H1 (cell line): ENCODE results near the gene HRH1. TPM values are rescaled to one million over a fixed set of nuclear protein-coding genes. Genes with fewer than 3 reads are reported as not detected.

Experiments
- CTCF ChIA-PET: fragments of 300-600 bp; sonication (Branson Sonifier 250); formaldehyde crosslinking; loops from one replicate; lab custom pipeline; 2021; ENCODE audit not compliant: partially characterized antibody; lab: Charles Lee
- POLR2A ChIA-PET: fragments of 300-600 bp; sonication (Branson Sonifier 250); formaldehyde crosslinking; loops from one replicate; lab custom pipeline; 2021; ENCODE audit warnings: inconsistent platforms; ENCODE audit not compliant: partially characterized antibody; lab: Charles Lee
- DNase-seq, 2 experiments: peaks; one replicate each; pipeline versions ENCODE4 v3.0.0 to v3.0.0-alpha.2; 2010 to 2022; ENCODE audit warnings: low spot score in 2 of 2, low read depth in 1 of 2, mixed read lengths in 1 of 2
- FAIRE-seq: peaks from 2 replicates; lab custom pipeline; 2011; peaks lifted over from hg19 to GRCh38; lab: Jason Lieb, UNC
- H2AFZ ChIP-seq: 2 replicates; pipeline ENCODE4 v1.8.1; 2012; ENCODE audit warnings: low read length, inconsistent platforms
- H2AK5ac ChIP-seq: 2 replicates; pipeline ENCODE4 v1.6.1; 2013; ENCODE audit warnings: low read depth, low read length
- H2BK120ac ChIP-seq: replicated peaks from 2 replicates; pipeline ENCODE3; 2013; ENCODE audit warnings: low read depth, low read length, inconsistent platforms
- H2BK12ac ChIP-seq: 2 replicates; pipeline ENCODE4 v1.6.1; 2013; ENCODE audit warnings: low read depth, low read length
- H2BK15ac ChIP-seq: 2 replicates; pipeline ENCODE4 v1.6.1; 2013; ENCODE audit warnings: low read length
- H2BK20ac ChIP-seq: 2 replicates; pipeline ENCODE4 v1.6.1; 2013; ENCODE audit warnings: low read length
- H2BK5ac ChIP-seq: 2 replicates; pipeline ENCODE4 v1.6.1; 2013; ENCODE audit warnings: low read depth, low read length
- H3K14ac ChIP-seq: 2 replicates; pipeline ENCODE4 v1.6.1; 2013; ENCODE audit warnings: inconsistent platforms; ENCODE audit not compliant: insufficient read length
- H3K18ac ChIP-seq: 2 replicates; pipeline ENCODE4 v1.6.1; 2013; ENCODE audit warnings: low read length; ENCODE audit errors: extremely low read depth
- H3K23ac ChIP-seq: 2 replicates; pipeline ENCODE4 v1.6.1; 2013; ENCODE audit warnings: inconsistent platforms; ENCODE audit not compliant: insufficient read length
- H3K23me2 ChIP-seq: 2 replicates; pipeline ENCODE4 v1.6.1; 2013; ENCODE audit warnings: low read depth, low read length
- H3K27ac ChIP-seq: 2 replicates; pipeline ENCODE4 v1.6.1; 2011; ENCODE audit warnings: low read depth, low read length, inconsistent platforms
- H3K27me3 ChIP-seq, 4 experiments: replicated peaks in 1 of 4; 1 replicate in 1 of 4; 2 replicates in 3 of 4; pipeline versions ENCODE4 v1.6.1 to v1.8.1; 2011 to 2013; ENCODE audit warnings: low read length in 3 of 4, mild to moderate bottlenecking in 3 of 4, inconsistent platforms in 2 of 4, mixed read lengths in 2 of 4, moderate library complexity in 1 of 4; ENCODE audit not compliant: control insufficient read depth in 3 of 4, insufficient read depth in 3 of 4; ENCODE audit errors: extremely low read depth in 1 of 4
- H3K36me3 ChIP-seq, 4 experiments: 2 replicates each; pipeline versions ENCODE4 v1.6.1 to v1.8.1; 2011 to 2013; ENCODE audit warnings: mild to moderate bottlenecking in 4 of 4, low read length in 3 of 4, moderate library complexity in 2 of 4, control low read depth in 1 of 4, inconsistent platforms in 1 of 4; ENCODE audit not compliant: insufficient read depth in 4 of 4, control insufficient read depth in 2 of 4
- H3K4ac ChIP-seq: replicated peaks from 2 replicates; pipeline ENCODE3; 2013; ENCODE audit warnings: low read length, low read depth, mixed read lengths, inconsistent platforms; ENCODE audit not compliant: insufficient read length
- H3K4me1 ChIP-seq, 4 experiments: replicated peaks in 1 of 4; 1 replicate in 1 of 4; 2 replicates in 3 of 4; pipeline versions ENCODE4 v1.6.1 to v1.8.1; 2011 to 2013; ENCODE audit warnings: low read length in 3 of 4, inconsistent platforms in 2 of 4, mixed read lengths in 1 of 4; ENCODE audit not compliant: insufficient read depth in 4 of 4, control insufficient read depth in 3 of 4
- H3K4me2 ChIP-seq, 2 experiments: 2 replicates each; pipeline versions ENCODE4 v1.6.1 to v1.8.1; 2011 to 2013; ENCODE audit warnings: low read depth in 2 of 2, low read length in 2 of 2, control low read depth in 1 of 2, inconsistent platforms in 1 of 2, mild to moderate bottlenecking in 1 of 2; ENCODE audit not compliant: insufficient read depth in 1 of 2
- H3K4me3 ChIP-seq, 4 experiments: fragments of 200-600, 300-600 bp in 1 of 4; sonication (generic), shearing (Covaris generic), sonication (Bioruptor Twin) in 1 of 4; 2 replicates each; pipeline versions ENCODE4 v1.5.1 to v1.8.1; 2011 to 2016; ENCODE audit warnings: low read length in 4 of 4, low read depth in 3 of 4, control low read depth in 2 of 4, inconsistent platforms in 2 of 4, mild to moderate bottlenecking in 2 of 4, mixed read lengths in 1 of 4, moderate library complexity in 1 of 4; ENCODE audit not compliant: insufficient read depth in 2 of 4; ENCODE audit errors: extremely low read depth in 1 of 4
- H3K56ac ChIP-seq: replicated peaks from 2 replicates; pipeline ENCODE3; 2013; ENCODE audit warnings: low read depth, mild to moderate bottlenecking, mixed read lengths, low read length, inconsistent platforms; ENCODE audit not compliant: insufficient read length
- H3K79me1 ChIP-seq: 2 replicates; pipeline ENCODE4 v1.6.1; 2013; ENCODE audit warnings: low read depth, low read length, control low read depth
- H3K79me2 ChIP-seq, 2 experiments: 2 replicates each; pipeline versions ENCODE4 v1.6.1 to v1.8.1; 2012 to 2013; ENCODE audit warnings: low read length in 2 of 2, mild to moderate bottlenecking in 2 of 2, inconsistent platforms in 1 of 2; ENCODE audit not compliant: insufficient read depth in 2 of 2, control insufficient read depth in 1 of 2
- H3K9ac ChIP-seq, 4 experiments: replicated peaks in 1 of 4; 1 replicate in 1 of 4; 2 replicates in 3 of 4; pipeline versions ENCODE4 v1.6.1 to v1.8.1; 2011 to 2013; ENCODE audit warnings: low read depth in 3 of 4, low read length in 3 of 4, control low read depth in 2 of 4, mild to moderate bottlenecking in 2 of 4, moderate library complexity in 2 of 4, inconsistent platforms in 1 of 4; ENCODE audit errors: extremely low read depth in 1 of 4
- H3K9me3 ChIP-seq, 2 experiments: 2 replicates each; pipeline versions ENCODE4 v1.6.1 to v1.8.1; 2012 to 2013; ENCODE audit warnings: mild to moderate bottlenecking in 2 of 2, moderate library complexity in 2 of 2, control low read depth in 1 of 2, inconsistent platforms in 1 of 2, low read depth in 1 of 2, low read length in 1 of 2, mixed read lengths in 1 of 2; ENCODE audit not compliant: insufficient read depth in 2 of 2
- H4K20me1 ChIP-seq, 2 experiments: replicated peaks in 1 of 2; 2 replicates each; pipeline versions ENCODE3 to v1.8.1; 2011 to 2013; ENCODE audit warnings: inconsistent platforms in 2 of 2, low read length in 2 of 2, mild to moderate bottlenecking in 1 of 2; ENCODE audit not compliant: insufficient read depth in 2 of 2, control insufficient read depth in 1 of 2
- H4K5ac ChIP-seq: 2 replicates; pipeline ENCODE4 v1.6.1; 2013; ENCODE audit warnings: low read length, low read depth, mixed read lengths, inconsistent platforms; ENCODE audit not compliant: insufficient read length
- H4K8ac ChIP-seq: 2 replicates; pipeline ENCODE4 v1.8.0; 2013; ENCODE audit warnings: mild to moderate bottlenecking, moderate library complexity, low read length, inconsistent platforms; ENCODE audit not compliant: insufficient read depth; ENCODE audit errors: extremely low read depth
- H4K91ac ChIP-seq: replicated peaks from 2 replicates; pipeline ENCODE3; 2013; ENCODE audit warnings: low read length, mixed read lengths, inconsistent platforms; ENCODE audit not compliant: insufficient read length
- ATF3 ChIP-seq: IDR thresholded peaks from 2 replicates; pipeline ENCODE4 v1.6.1; 2011; ENCODE audit warnings: low read depth, mild to moderate bottlenecking, low read length; ENCODE audit not compliant: insufficient read depth
- PHF8 ChIP-seq: fragments of 200-600 bp; sonication (generic); conservative IDR thresholded peaks from 2 replicates; pipeline ENCODE4 v1.7.1; 2012; ENCODE audit warnings: low read depth, mild to moderate bottlenecking, inconsistent platforms, low read length, moderate library complexity
- RFX5 ChIP-seq: IDR thresholded peaks from 2 replicates; pipeline ENCODE4 v1.6.1; 2011; ENCODE audit warnings: low read depth, low read length, improper control_type of control experiment, borderline replicate concordance
- SIRT6 ChIP-seq: IDR thresholded peaks from one replicate; pipeline ENCODE4 v1.7.1; 2012; ENCODE audit warnings: low read length, inconsistent platforms
- SIX5 ChIP-seq: IDR thresholded peaks from 2 replicates; pipeline ENCODE4 v1.6.1; 2011; ENCODE audit warnings: mild to moderate bottlenecking, low read depth, low read length
- SP2 ChIP-seq: IDR thresholded peaks from 2 replicates; pipeline ENCODE4 v1.6.1; 2012; ENCODE audit warnings: mild to moderate bottlenecking, low read length, inconsistent platforms
- SP4 ChIP-seq: IDR thresholded peaks from 2 replicates; pipeline ENCODE4 v1.6.1; 2012; ENCODE audit warnings: low read length, inconsistent platforms
- YY1 ChIP-seq: IDR thresholded peaks from 2 replicates; pipeline ENCODE4 v1.6.1; 2011; ENCODE audit warnings: low read depth, mild to moderate bottlenecking, low read length
- WGBS, 2 experiments: shearing (Covaris generic) in 1 of 2; methylation state at CpG; one replicate each; pipeline versions ENCODE4 v1.1.6 to v1.1.7; 2013 to 2015; ENCODE audit warnings: low lambda C conversion rate in 2 of 2, mixed read lengths in 2 of 2, inconsistent platforms in 1 of 2, low coverage in 1 of 2, missing lambda C conversion rate in 1 of 2; ENCODE audit not compliant: insufficient replicate concordance in 2 of 2, insufficient coverage in 1 of 2, insufficient read length in 1 of 2; ENCODE audit errors: extremely low coverage in 1 of 2, missing lambda C conversion rate in 1 of 2; 5-methylcytosine and 5-hydroxymethylcytosine counted together
- polyA plus RNA-seq, 7 experiments: library from polyadenylated mRNA; depleted of rRNA in 3 of 7; stranded (reverse) in 5 of 7; unstranded in 2 of 7; fragments of >200 nt in 5 of 7; fragments of 200-250 nt in 2 of 7; gene quantifications; 1 replicate in 5 of 7; 2 replicates in 1 of 7; 4 replicates in 1 of 7; pipeline versions ENCODE4 v1.2.1 to v1.2.3, GENCODE V29; 2011 to 2013; ENCODE audit warnings: missing spikeins in 2 of 7, mixed read lengths in 2 of 7
- total RNA-seq: library from RNA; stranded (reverse); fragmentation: NEBNext Ultra II Directional; extraction: Animal tissue kit (Norgen Biotek cat#: 25700); gene quantifications from 2 replicates; pipeline ENCODE4 v1.2.1, GENCODE V29; 2021

HRH1 gene
- total and polyA plus RNA-seq, 2 of the 8 experiments (the other 6 are each of a cell fraction or from before 2014, with no cell fraction given), result 0.11 TPM; not detected in 1

- Histone ChIP-seq H3K9ac (no peak overlapping the region), H3K4ac (no peak overlapping the region), H2AK5ac (no peak overlapping the region), H3K27ac (no peak overlapping the region), H2AFZ (0 out of 2 replicates have a peak overlapping the region, but pooled peaks have one; percentile 32), H4K91ac (no peak overlapping the region), H3K23me2 (no peaks in the 10 kb centered on the region; the same call in 1 of the 2 replicates), H2BK12ac (no peak overlapping the region), H3K18ac (no peak overlapping the region), H3K79me2 (no peaks in the 10 kb centered on the region), H4K8ac (no peak overlapping the region), H3K56ac (no peak overlapping the region), H2BK15ac (no peak overlapping the region), H3K14ac (no peak overlapping the region), H2BK120ac (no peak overlapping the region), H3K36me3 (no peaks in the 10 kb centered on the region), H3K23ac (no peak overlapping the region), H4K20me1 (no peaks in the 10 kb centered on the region), H2BK5ac (no peak overlapping the region), H2BK20ac (no peak overlapping the region), H3K79me1 (no peaks in the 10 kb centered on the region; the same call in 1 of the 2 replicates), H3K4me3 (no peak overlapping the region), H3K4me2 (no peak overlapping the region), H3K4me1 (no peaks in the 10 kb centered on the region; a peak in 1 of 7 replicates), H3K9me3 (no peaks in the 10 kb centered on the region), H3K27me3 (no peaks in the 10 kb centered on the region; a peak in 1 of 7 replicates), H4K5ac (no peak overlapping the region)
- FAIRE-seq, result no peak
- POLR2A ChIA-PET, result no interaction called here
- CTCF ChIA-PET, result no interaction called here
- 90% methylated on average over 3 of the region's 3 CpGs; no CpG with 5 or more reads in 1 of the 2 experiments for WGBS, 2 experiments
- DNase-seq, result no peak
- TF ChIP-seq SP4, result no peak
- no peak for TF ChIP-seq RFX5
- TF ChIP-seq SP2, result no peak
- TF ChIP-seq ATF3, result no peak
- no peak for TF ChIP-seq PHF8
- no peak for TF ChIP-seq YY1
- TF ChIP-seq SIX5, result no peak
- no peak for TF ChIP-seq SIRT6
Observed at GRCh38 chr3:11167590-11167989, 13.3 kb downstream of the HRH1 start.
